Cerebellar cortex (tissue), 1 donor: ENCODE results near the gene MARCOL.
"Not testable (repeated sequence)": the region's sequence is repeated elsewhere in the genome, so short reads cannot be mapped to it uniquely, and the experiment has no call there.

Source experiments
- DNase-seq: peaks from one replicate; pipeline ENCODE4 v3.0.0-alpha.2; 2015; ENCODE audit warnings: low spot score

Gene MARCOL

GRCh38 chr5:148267962-148268361, 29.6 kb downstream of the MARCOL start:
- no peak for DNase-seq

GRCh38 chr5:148268566-148268965, 30.2 kb downstream of the MARCOL start, which contains the start of gene SPINK13:
TSS of gene SPINK13 (plus strand) at chr5:148268794. CDS start at chr5:148270073, 1,279 bp downstream.
- no peak for DNase-seq

GRCh38 chr5:148275129-148275528, 36.8 kb downstream of the MARCOL start:
- not testable (repeated sequence) for DNase-seq

GRCh38 chr5:148280893-148281292, 42.6 kb downstream of the MARCOL start:
- DNase-seq = not testable (repeated sequence)

GRCh38 chr5:148281336-148281735, 43.0 kb downstream of the MARCOL start:
- DNase-seq = not testable (repeated sequence)

- DNase-seq = peak; percentile 11
Observed at GRCh38 chr5:148290271-148291195, 52.2 kb downstream of the MARCOL start.
